Measurements from ENCODE around the gene IL17RC. TPM values are rescaled to one million over a fixed set of nuclear protein-coding genes. Genes with fewer than 3 reads are reported as not detected.

The IL17RC gene
- total and polyA plus RNA-seq, 2 experiments from 2014 or later, result 8.4 to 12.6 TPM

- Mint-ChIP-seq H3K36me3 (ENCODE audit: low read depth) (peaks cover 11% of the 10 kb centered on the region), H3K9me3 (no peaks in the 10 kb centered on the region), H3K4me1 (peaks cover 5% of the 10 kb centered on the region), H3K27me3 (ENCODE audit: insufficient read depth, low read depth, poor library complexity) (peaks cover 11% of the 10 kb centered on the region), H3K27ac (no peak overlapping the region), H3K4me3 (no peak overlapping the region)
- Histone ChIP-seq H3K4me1 (ENCODE audit: insufficient read depth) (peaks cover 5% of the 10 kb centered on the region; the same call in 1 of the 2 replicates), H3K79me2 (replicated peaks; ENCODE audit: insufficient read depth) (peaks cover 14% of the 10 kb centered on the region), H4K20me1 (replicated peaks; ENCODE audit: insufficient read depth) (no peaks in the 10 kb centered on the region), H3K9me2 (ENCODE audit: insufficient read depth) (no peaks in the 10 kb centered on the region), H2AFZ (no peak overlapping the region), H3K36me3 (ENCODE audit: insufficient read depth) (no peaks in the 10 kb centered on the region), H3K27ac (ENCODE audit: low read depth) (no peak overlapping the region), H3K27me3 (ENCODE audit: insufficient read depth) (no peaks in the 10 kb centered on the region), H3F3A (replicated peaks; ENCODE audit: low read depth) (no peaks in the 10 kb centered on the region), H3K4me3 (no peak overlapping the region), H3K4me2 (no peak overlapping the region)
- TF ChIP-seq JUNB (IDR thresholded peaks at IDR 0.05; ENCODE audit: unreplicated experiment) (no peak), POLR2AphosphoS5 (IDR thresholded peaks at IDR 0.05; ENCODE audit: low read depth) (no peak), STAT1 (IDR thresholded peaks at IDR 0.05; ENCODE audit: unreplicated experiment) (no peak), ETS1 (IDR thresholded peaks at IDR 0.05) (no peak), EZH2 (IDR thresholded peaks at IDR 0.05; ENCODE audit: low read depth, unreplicated experiment) (no peak), EZH2phosphoT487 (IDR thresholded peaks at IDR 0.05; ENCODE audit: unreplicated experiment) (no peak), CREB1 (CRISPR knock-in tag; IDR thresholded peaks at IDR 0.05; ENCODE audit: low read depth) (no peak), ZNF114 (CRISPR knock-in tag; IDR thresholded peaks at IDR 0.05) (no peak), ZNF462 (CRISPR knock-in tag; IDR thresholded peaks at IDR 0.05) (no peak), CTCF (conservative IDR thresholded peaks at IDR 0.05; ENCODE audit: low read depth in 2 of 2) (no peak), REST (IDR thresholded peaks at IDR 0.05; ENCODE audit: unreplicated experiment) (no peak), NANOG (IDR thresholded peaks at IDR 0.05; ENCODE audit: borderline replicate concordance) (no peak)
- DNase-seq (ENCODE audit: low spot score) (no peak), ATAC-seq (no peak)
These were observed 29.4 kb upstream of the IL17RC start for GRCh38 chr3:9887480-9887879.
